Karpas-422 (cell line): ENCODE measurements around the gene AOAH. TPM values are rescaled to one million over a fixed set of nuclear protein-coding genes. Genes with fewer than 3 reads are reported as not detected.

Experiments
- DNase-seq: peaks from one replicate; pipeline ENCODE4 v3.0.0-alpha.2; 2015
- H2AFZ ChIP-seq: fragments of 200-600 bp; sonication (generic); 2 replicates; pipeline ENCODE4 v1.6.1; 2014; ENCODE audit warnings: antibody characterized with exemption, low read length, mixed read lengths
- H3K27ac ChIP-seq: fragments of 200-600 bp; sonication (generic); 2 replicates; pipeline ENCODE4 v1.5.1; 2014; ENCODE audit warnings: mild to moderate bottlenecking, low read length, moderate library complexity
- H3K27me3 ChIP-seq: fragments of 200-600 bp; sonication (generic); 2 replicates; pipeline ENCODE4 v1.6.1; 2014; ENCODE audit warnings: low read length, mixed read lengths
- H3K36me3 ChIP-seq: fragments of 200-600 bp; sonication (generic); 2 replicates; pipeline ENCODE4 v1.6.1; 2014; ENCODE audit warnings: low read length, mixed read lengths; ENCODE audit not compliant: insufficient read depth
- H3K4me1 ChIP-seq: fragments of 200-600 bp; sonication (generic); 2 replicates; pipeline ENCODE4 v1.6.1; 2014; ENCODE audit warnings: mild to moderate bottlenecking, low read length, mixed read lengths
- H3K4me2 ChIP-seq: fragments of 200-600 bp; sonication (generic); 2 replicates; pipeline ENCODE4 v1.6.1; 2014; ENCODE audit warnings: low read length, low read depth, mild to moderate bottlenecking; ENCODE audit not compliant: poor library complexity, severe bottlenecking
- H3K4me3 ChIP-seq: fragments of 200-600 bp; sonication (generic); 2 replicates; pipeline ENCODE4 v1.5.1; 2014; ENCODE audit warnings: mild to moderate bottlenecking, antibody characterized with exemption, low read length, mixed read lengths
- H3K79me2 ChIP-seq: fragments of 200-600 bp; sonication (generic); 2 replicates; pipeline ENCODE4 v1.6.1; 2014; ENCODE audit warnings: mild to moderate bottlenecking, low read length, mixed read lengths
- H3K9ac ChIP-seq: fragments of 200-600 bp; sonication (generic); 2 replicates; pipeline ENCODE4 v1.6.0; 2014; ENCODE audit warnings: low read length
- H3K9me2 ChIP-seq: fragments of 200-600 bp; sonication (generic), shearing (Covaris generic); replicated peaks from 2 replicates; pipeline ENCODE4 v1.6.0; 2014; ENCODE audit warnings: mild to moderate bottlenecking, low read length, moderate library complexity; ENCODE audit not compliant: insufficient read depth
- H3K9me3 ChIP-seq: fragments of 300-700, 200-600 bp; sonication (generic); 2 replicates; pipeline ENCODE4 v1.6.1; 2014; ENCODE audit warnings: low read length, mixed read lengths
- H4K20me1 ChIP-seq: fragments of 200-600 bp; sonication (generic); 2 replicates; pipeline ENCODE4 v1.6.1; 2014; ENCODE audit warnings: mild to moderate bottlenecking, antibody characterized with exemption, low read length, low read depth; ENCODE audit not compliant: insufficient read depth
- total RNA-seq: library from RNA; depleted of rRNA; stranded (reverse); fragments of >200 nt; shearing (Covaris generic); gene quantifications from 2 replicates; pipeline ENCODE4 v1.2.3, GENCODE V29; 2014; ENCODE audit warnings: low replicate concordance

Gene AOAH
- total RNA-seq, 1 experiment from 2014 or later, result not detected

GRCh38 chr7:36682102-36682501 is 42.2 kb downstream of the AOAH start:
- no peak overlapping the region for H2AFZ ChIP-seq
- no peaks in the 10 kb centered on the region for H3K4me1 ChIP-seq
- H3K36me3 ChIP-seq, result no peaks in the 10 kb centered on the region
- H3K9me2 ChIP-seq, result no peaks in the 10 kb centered on the region
- H3K4me2 ChIP-seq, result no peak overlapping the region
- no peak overlapping the region for H3K9ac ChIP-seq
- H3K4me3 ChIP-seq, result no peak overlapping the region
- no peak for DNase-seq
- no peaks in the 10 kb centered on the region for H3K9me3 ChIP-seq
- no peaks in the 10 kb centered on the region for H4K20me1 ChIP-seq
- no peaks in the 10 kb centered on the region for H3K79me2 ChIP-seq
- no peak overlapping the region for H3K27ac ChIP-seq
- no peaks in the 10 kb centered on the region for H3K27me3 ChIP-seq

GRCh38 chr7:36677769-36678437 is 46.4 kb downstream of the AOAH start:
- Histone ChIP-seq H3K4me1 (no peaks in the 10 kb centered on the region), H2AFZ (no peak overlapping the region), H3K27ac (no peak overlapping the region), H3K9me2 (no peaks in the 10 kb centered on the region), H3K36me3 (no peaks in the 10 kb centered on the region), H3K4me3 (no peak overlapping the region), H3K9ac (no peak overlapping the region), H3K4me2 (no peak overlapping the region), H3K9me3 (no peaks in the 10 kb centered on the region), H4K20me1 (no peaks in the 10 kb centered on the region), H3K27me3 (no peaks in the 10 kb centered on the region), H3K79me2 (no peaks in the 10 kb centered on the region)
- no peak for DNase-seq

- no peak for DNase-seq
- no peaks in the 10 kb centered on the region for H3K79me2 ChIP-seq
Measured at GRCh38 chr7:36673703-36674102, 50.6 kb downstream of the AOAH start.

GRCh38 chr7:36671432-36671829 is 52.9 kb downstream of the AOAH start:
- Histone ChIP-seq H3K36me3 (no peaks in the 10 kb centered on the region), H4K20me1 (no peaks in the 10 kb centered on the region), H3K9me2 (no peaks in the 10 kb centered on the region), H3K4me2 (no peak overlapping the region), H3K79me2 (no peaks in the 10 kb centered on the region), H3K9me3 (no peaks in the 10 kb centered on the region), H3K4me3 (no peak overlapping the region), H2AFZ (no peak overlapping the region), H3K4me1 (no peaks in the 10 kb centered on the region), H3K27ac (no peak overlapping the region), H3K9ac (no peak overlapping the region), H3K27me3 (no peaks in the 10 kb centered on the region)
- DNase-seq, result no peak

More at GRCh38 chr7:36673703-36674102, 50.6 kb downstream of the AOAH start:
- Histone ChIP-seq H4K20me1 (no peaks in the 10 kb centered on the region), H3K9me3 (no peaks in the 10 kb centered on the region), H3K9me2 (no peaks in the 10 kb centered on the region), H3K27ac (no peak overlapping the region), H3K4me1 (no peaks in the 10 kb centered on the region), H3K27me3 (no peaks in the 10 kb centered on the region), H2AFZ (no peak overlapping the region), H3K4me3 (no peak overlapping the region), H3K9ac (no peak overlapping the region), H3K4me2 (no peak overlapping the region), H3K36me3 (no peaks in the 10 kb centered on the region)

GRCh38 chr7:36670585-36671431 is 53.5 kb downstream of the AOAH start:
- no peaks in the 10 kb centered on the region for H3K9me2 ChIP-seq
- no peak overlapping the region for H3K9ac ChIP-seq
- no peaks in the 10 kb centered on the region for H3K4me1 ChIP-seq
- no peak overlapping the region for H2AFZ ChIP-seq
- peak; percentile 84 for DNase-seq
- H3K27ac ChIP-seq, result no peak overlapping the region
- H3K27me3 ChIP-seq, result no peaks in the 10 kb centered on the region
- H4K20me1 ChIP-seq, result no peaks in the 10 kb centered on the region
- no peaks in the 10 kb centered on the region for H3K36me3 ChIP-seq
- no peaks in the 10 kb centered on the region for H3K9me3 ChIP-seq
- H3K4me2 ChIP-seq, result no peak overlapping the region
- H3K4me3 ChIP-seq, result no peak overlapping the region
- H3K79me2 ChIP-seq, result no peaks in the 10 kb centered on the region

- no peaks in the 10 kb centered on the region for H3K79me2 ChIP-seq
- no peaks in the 10 kb centered on the region for H3K4me1 ChIP-seq
- no peaks in the 10 kb centered on the region for H3K27me3 ChIP-seq
- no peaks in the 10 kb centered on the region for H4K20me1 ChIP-seq
- no peak overlapping the region for H3K4me3 ChIP-seq
- H3K27ac ChIP-seq, result no peak overlapping the region
- no peaks in the 10 kb centered on the region for H3K9me2 ChIP-seq
- H3K4me2 ChIP-seq, result no peak overlapping the region
- no peak overlapping the region for H2AFZ ChIP-seq
- DNase-seq, result no peak
- H3K9ac ChIP-seq, result no peak overlapping the region
- no peaks in the 10 kb centered on the region for H3K36me3 ChIP-seq
- H3K9me3 ChIP-seq, result no peaks in the 10 kb centered on the region
Measured at GRCh38 chr7:36668750-36669149, 55.5 kb downstream of the AOAH start.

GRCh38 chr7:36668080-36668479 is 56.2 kb downstream of the AOAH start:
- H3K27ac ChIP-seq, result no peak overlapping the region
- H4K20me1 ChIP-seq, result no peaks in the 10 kb centered on the region
- no peak overlapping the region for H3K4me2 ChIP-seq
- no peaks in the 10 kb centered on the region for H3K79me2 ChIP-seq
- H3K9me3 ChIP-seq, result no peaks in the 10 kb centered on the region
- no peaks in the 10 kb centered on the region for H3K27me3 ChIP-seq
- no peaks in the 10 kb centered on the region for H3K4me1 ChIP-seq
- H3K36me3 ChIP-seq, result no peaks in the 10 kb centered on the region
- H3K9me2 ChIP-seq, result no peaks in the 10 kb centered on the region
- H3K4me3 ChIP-seq, result no peak overlapping the region
- no peak overlapping the region for H2AFZ ChIP-seq
- no peak for DNase-seq
- no peak overlapping the region for H3K9ac ChIP-seq

- Histone ChIP-seq H3K9me2 (no peaks in the 10 kb centered on the region), H3K79me2 (no peaks in the 10 kb centered on the region), H3K4me1 (no peaks in the 10 kb centered on the region), H3K4me2 (no peak overlapping the region), H3K4me3 (no peak overlapping the region), H3K36me3 (no peaks in the 10 kb centered on the region), H3K9ac (no peak overlapping the region), H3K27me3 (no peaks in the 10 kb centered on the region), H3K27ac (no peak overlapping the region), H3K9me3 (no peaks in the 10 kb centered on the region), H4K20me1 (no peaks in the 10 kb centered on the region), H2AFZ (no peak overlapping the region)
- DNase-seq, result no peak
Measured at GRCh38 chr7:36667007-36667745, 57.1 kb downstream of the AOAH start.
